ENCODE measurements around the gene CIBAR2. TPM values are rescaled to one million over a fixed set of nuclear protein-coding genes. Genes with fewer than 3 reads are reported as not detected.

The CIBAR2 gene
- total and polyA plus RNA-seq, 3 experiments from 2014 or later = not detected

- Mint-ChIP-seq H3K36me3 (no peaks in the 10 kb centered on the region), H3K27ac (peak overlapping the region in 5 of 8 donors; percentile 18 to 76 (median 57)), H3K4me3 (no peak overlapping the region), H3K27me3 (no peaks in the 10 kb centered on the region), H3K9me3 (no peaks in the 10 kb centered on the region), H3K4me1 (peaks cover 33 to 43% (median 39%) of the 10 kb centered on the region in 3 donors)
- H3K27ac ChIP-seq (ENCODE audit: low read depth, low read length) = no peak overlapping the region
- H3K36me3 ChIP-seq (ENCODE audit: insufficient read depth, low read length) = no peaks in the 10 kb centered on the region
- no peaks in the 10 kb centered on the region for H3K9me3 ChIP-seq (ENCODE audit: low read length)
- no peak for DNase-seq
- H3K4me3 ChIP-seq (ENCODE audit: low read length) = no peak overlapping the region
- no peaks in the 10 kb centered on the region for H3K27me3 ChIP-seq (ENCODE audit: insufficient read depth, low read length, poor library complexity, severe bottlenecking)
- H3K4me1 ChIP-seq (ENCODE audit: insufficient read depth, low read length) = peaks cover 34% of the 10 kb centered on the region
- ChIA-PET CTCF (interaction anchor here (1.9 kb wide), 1 partner anchor 21 kb away, joined by 6 read pairs; no protein-coding TSS in a partner anchor), POLR2A (no interaction called here)
These were observed 4.7 kb downstream of the CIBAR2 start for GRCh38 chr16:85107532-85107931.

GRCh38 chr16:85107083-85107482 lies 5.2 kb downstream of the CIBAR2 start:
- H3K27me3 Mint-ChIP-seq = no peaks in the 10 kb centered on the region
- no peak overlapping the region for H3K4me3 ChIP-seq (ENCODE audit: low read length)
- no peaks in the 10 kb centered on the region for H3K9me3 ChIP-seq (ENCODE audit: low read length)
- no peaks in the 10 kb centered on the region for H3K36me3 Mint-ChIP-seq
- ChIA-PET CTCF (interaction anchor here (0.8 to 1.9 kb wide), 2 partner anchors 8 to 20 kb away, joined by 4 to 6 read pairs; no protein-coding TSS in a partner anchor), POLR2A (no interaction called here)
- peaks cover 38% of the 10 kb centered on the region for H3K4me1 ChIP-seq (ENCODE audit: insufficient read depth, low read length)
- H3K27ac Mint-ChIP-seq = peak overlapping the region in 4 of 8 donors; percentile 43 to 84 (median 64)
- no peaks in the 10 kb centered on the region for H3K9me3 Mint-ChIP-seq
- H3K27me3 ChIP-seq (ENCODE audit: insufficient read depth, low read length, poor library complexity, severe bottlenecking) = no peaks in the 10 kb centered on the region
- no peaks in the 10 kb centered on the region for H3K36me3 ChIP-seq (ENCODE audit: insufficient read depth, low read length)
- H3K27ac ChIP-seq (ENCODE audit: low read depth, low read length) = no peak overlapping the region
- H3K4me3 Mint-ChIP-seq = no peak overlapping the region
- peaks cover 37 to 46% (median 41%) of the 10 kb centered on the region in 3 donors for H3K4me1 Mint-ChIP-seq
- DNase-seq = no peak

- H3K27me3 ChIP-seq (ENCODE audit: insufficient read depth, low read length, poor library complexity, severe bottlenecking) = no peaks in the 10 kb centered on the region
- peak overlapping the region in 5 of 7 donors; percentile 37 to 82 (median 76) for H3K4me3 Mint-ChIP-seq
- no peaks in the 10 kb centered on the region for H3K36me3 ChIP-seq (ENCODE audit: insufficient read depth, low read length)
- H3K27me3 Mint-ChIP-seq = no peaks in the 10 kb centered on the region
- H3K36me3 Mint-ChIP-seq = no peaks in the 10 kb centered on the region
- H3K4me1 Mint-ChIP-seq = peaks cover 45 to 56% (median 49%) of the 10 kb centered on the region in 3 donors
- CTCF ChIA-PET = interaction anchor here (1.2 kb wide), 1 partner anchor 9 kb away, joined by 11 read pairs; no protein-coding TSS in a partner anchor
- H3K4me1 ChIP-seq (ENCODE audit: insufficient read depth, low read length) = peaks cover 43% of the 10 kb centered on the region
- POLR2A ChIA-PET = interaction anchor here (1.0 to 1.6 kb wide), 3 partner anchors 9 to 77 kb away, joined by 3 to 6 read pairs (median 4); no protein-coding TSS in a partner anchor
- no peak for DNase-seq
- no peak overlapping the region for H3K27ac ChIP-seq (ENCODE audit: low read depth, low read length)
- H3K4me3 ChIP-seq (ENCODE audit: low read length) = no peak overlapping the region
- H3K9me3 ChIP-seq (ENCODE audit: low read length) = no peaks in the 10 kb centered on the region
- H3K9me3 Mint-ChIP-seq = no peaks in the 10 kb centered on the region
- peak overlapping the region; percentile 81 to 95 (median 90) for H3K27ac Mint-ChIP-seq
These were observed 6.8 kb downstream of the CIBAR2 start for GRCh38 chr16:85105475-85105874.

GRCh38 chr16:85104821-85105391 lies 7.4 kb downstream of the CIBAR2 start:
- DNase-seq = peak; percentile 12 to 65 (median 40)

GRCh38 chr16:85104147-85104546 lies 8.1 kb downstream of the CIBAR2 start:
- H3K36me3 Mint-ChIP-seq = no peaks in the 10 kb centered on the region
- no peaks in the 10 kb centered on the region for H3K9me3 Mint-ChIP-seq
- H3K4me3 ChIP-seq (ENCODE audit: low read length) = peak overlapping the region; percentile 37
- H3K4me1 Mint-ChIP-seq = peaks cover 45 to 53% (median 46%) of the 10 kb centered on the region in 3 donors
- CTCF ChIA-PET = interaction anchor here (0.7 to 2.1 kb wide), 4 partner anchors 8 to 17 kb away, joined by 3 to 13 read pairs (median 10); no protein-coding TSS in a partner anchor
- no peaks in the 10 kb centered on the region for H3K36me3 ChIP-seq (ENCODE audit: insufficient read depth, low read length)
- H3K27me3 Mint-ChIP-seq = no peaks in the 10 kb centered on the region
- peak overlapping the region; percentile 64 to 95 (median 88) for H3K27ac Mint-ChIP-seq
- DNase-seq = no peak
- H3K9me3 ChIP-seq (ENCODE audit: low read length) = no peaks in the 10 kb centered on the region
- POLR2A ChIA-PET = interaction anchor here (1.6 kb wide), 2 partner anchors 9 to 76 kb away, joined by 4 to 6 read pairs; no protein-coding TSS in a partner anchor
- H3K27me3 ChIP-seq (ENCODE audit: insufficient read depth, low read length, poor library complexity, severe bottlenecking) = no peaks in the 10 kb centered on the region
- H3K27ac ChIP-seq (ENCODE audit: low read depth, low read length) = no peak overlapping the region
- peaks cover 43% of the 10 kb centered on the region for H3K4me1 ChIP-seq (ENCODE audit: insufficient read depth, low read length)
- H3K4me3 Mint-ChIP-seq = peak overlapping the region in 5 of 7 donors; percentile 17 to 90 (median 54)

More at GRCh38 chr16:85104821-85105391, 7.4 kb downstream of the CIBAR2 start:
- ChIA-PET CTCF (interaction anchor here (0.7 to 1.2 kb wide), 2 partner anchors 8 to 10 kb away, joined by 3 to 11 read pairs; no protein-coding TSS in a partner anchor), POLR2A (interaction anchor here (1.0 to 1.6 kb wide), 3 partner anchors 10 to 77 kb away, joined by 3 to 6 read pairs (median 4); no protein-coding TSS in a partner anchor)
- no peaks in the 10 kb centered on the region for H3K27me3 Mint-ChIP-seq
- Histone ChIP-seq H3K9me3 (ENCODE audit: low read length) (no peaks in the 10 kb centered on the region), H3K4me1 (ENCODE audit: insufficient read depth, low read length) (peaks cover 43% of the 10 kb centered on the region), H3K4me3 (ENCODE audit: low read length) (peak overlapping the region; percentile 37), H3K27ac (ENCODE audit: low read depth, low read length) (no peak overlapping the region), H3K27me3 (ENCODE audit: insufficient read depth, low read length, poor library complexity, severe bottlenecking) (no peaks in the 10 kb centered on the region), H3K36me3 (ENCODE audit: insufficient read depth, low read length) (no peaks in the 10 kb centered on the region)
- H3K27ac Mint-ChIP-seq = peak overlapping the region; percentile 81 to 95 (median 90)
- peaks cover 45 to 56% (median 49%) of the 10 kb centered on the region in 3 donors for H3K4me1 Mint-ChIP-seq
- H3K4me3 Mint-ChIP-seq = peak overlapping the region in 6 of 7 donors; percentile 37 to 90 (median 78)
- H3K36me3 Mint-ChIP-seq = no peaks in the 10 kb centered on the region
- H3K9me3 Mint-ChIP-seq = no peaks in the 10 kb centered on the region

- POLR2A ChIA-PET = interaction anchor here (0.7 kb wide), 1 partner anchor 132 kb away, joined by 3 read pairs; no protein-coding TSS in a partner anchor
- H3K27ac Mint-ChIP-seq = peak overlapping the region in 7 of 8 donors; percentile 64 to 95 (median 86)
- no peak for DNase-seq
- H3K4me1 Mint-ChIP-seq = peaks cover 45 to 53% (median 49%) of the 10 kb centered on the region in 3 donors
- H3K27me3 Mint-ChIP-seq = no peaks in the 10 kb centered on the region
- Histone ChIP-seq H3K27ac (ENCODE audit: low read depth, low read length) (no peak overlapping the region), H3K9me3 (ENCODE audit: low read length) (no peaks in the 10 kb centered on the region), H3K36me3 (ENCODE audit: insufficient read depth, low read length) (no peaks in the 10 kb centered on the region), H3K27me3 (ENCODE audit: insufficient read depth, low read length, poor library complexity, severe bottlenecking) (no peaks in the 10 kb centered on the region), H3K4me3 (ENCODE audit: low read length) (no peak overlapping the region), H3K4me1 (ENCODE audit: insufficient read depth, low read length) (peaks cover 43% of the 10 kb centered on the region)
- H3K36me3 Mint-ChIP-seq = no peaks in the 10 kb centered on the region
- no peaks in the 10 kb centered on the region for H3K9me3 Mint-ChIP-seq
- peak overlapping the region in 5 of 7 donors; percentile 17 to 65 (median 62) for H3K4me3 Mint-ChIP-seq
- CTCF ChIA-PET = interaction anchor here (1.7 to 2.1 kb wide), 2 partner anchors 11 to 17 kb away, joined by 9 to 13 read pairs; no protein-coding TSS in a partner anchor
These were observed 8.9 kb downstream of the CIBAR2 start for GRCh38 chr16:85103114-85104079.

GRCh38 chr16:85101956-85102630 lies 10.2 kb downstream of the CIBAR2 start:
- H3K27me3 ChIP-seq (ENCODE audit: insufficient read depth, low read length, poor library complexity, severe bottlenecking) = no peaks in the 10 kb centered on the region
- H3K9me3 ChIP-seq (ENCODE audit: low read length) = no peaks in the 10 kb centered on the region
- no peaks in the 10 kb centered on the region for H3K36me3 ChIP-seq (ENCODE audit: insufficient read depth, low read length)
- no peaks in the 10 kb centered on the region for H3K36me3 Mint-ChIP-seq
- no peak for DNase-seq
- H3K27me3 Mint-ChIP-seq = peaks cover 0 to 2% of the 10 kb centered on the region in 2 donors
- POLR2A ChIA-PET = no interaction called here
- H3K27ac Mint-ChIP-seq = peak overlapping the region in 6 of 8 donors; percentile 21 to 96 (median 66)
- CTCF ChIA-PET = interaction anchor here (1.2 kb wide), 1 partner anchor 13 kb away, joined by 5 read pairs; no protein-coding TSS in a partner anchor
- H3K4me3 Mint-ChIP-seq = peak overlapping the region in 1 of 7 donors; percentile 9
- H3K4me3 ChIP-seq (ENCODE audit: low read length) = no peak overlapping the region
- no peaks in the 10 kb centered on the region for H3K9me3 Mint-ChIP-seq
- H3K4me1 ChIP-seq (ENCODE audit: insufficient read depth, low read length) = peaks cover 43% of the 10 kb centered on the region
- peaks cover 45 to 53% (median 49%) of the 10 kb centered on the region in 3 donors for H3K4me1 Mint-ChIP-seq
- no peak overlapping the region for H3K27ac ChIP-seq (ENCODE audit: low read depth, low read length)

Measured in CD8-positive, alpha-beta memory T cell (primary cell).